T-helper 1 cell treated with Interleukin-12 subunit alpha and Interleukin-12 subunit beta and Interleukin-4 antibody, amounts not matched to agents 30 μg/mL and 1 μg/mL, for 36 hours (primary cell): ENCODE data around the gene TMEM239.
"Not testable (repeated sequence)": the region's sequence is repeated elsewhere in the genome, so short reads cannot be mapped to it uniquely, and the experiment has no call there.

Experiments
- H3K27ac Mint-ChIP-seq: one replicate; pipeline ENCODE4 v1.8.0; 2021; ENCODE audit warnings: mild to moderate bottlenecking, mixed read lengths
- H3K27me3 Mint-ChIP-seq: one replicate; pipeline ENCODE4 v1.8.0; 2021; ENCODE audit warnings: low read depth, mixed read lengths
- H3K36me3 Mint-ChIP-seq: one replicate; pipeline ENCODE4 v1.8.0; 2021; ENCODE audit warnings: low read depth, mixed read lengths
- H3K4me1 Mint-ChIP-seq: one replicate; pipeline ENCODE4 v1.8.0; 2021; ENCODE audit warnings: low read depth, mixed read lengths
- H3K4me3 Mint-ChIP-seq: one replicate; pipeline ENCODE4 v1.8.0; 2021; ENCODE audit warnings: mild to moderate bottlenecking, moderate library complexity, mixed read lengths
- H3K9me3 Mint-ChIP-seq: one replicate; pipeline ENCODE4 v1.8.0; 2021; ENCODE audit warnings: mixed read lengths

The TMEM239 gene

GRCh38 chr20:2816030-2816582 is at the start of gene TMEM239:
Gene TMEM239 (plus strand): TSS chr20:2816364. CDS start chr20:2816555, 191 bp downstream.
- Mint-ChIP-seq H3K4me3 (no peak within 1 kb of the TSS), H3K27ac (no peak within 1 kb of the TSS), H3K36me3 (no peaks in the 10 kb centered on the region), H3K9me3 (peaks cover 17% of the 10 kb centered on the region), H3K27me3 (peaks cover 72% of the 10 kb centered on the region), H3K4me1 (peaks cover 6% of the 10 kb centered on the region)

GRCh38 chr20:2767768-2768631 is 48.2 kb upstream of the TMEM239 start:
- H3K27me3 Mint-ChIP-seq = peaks cover 23% of the 10 kb centered on the region
- H3K9me3 Mint-ChIP-seq = no peaks in the 10 kb centered on the region

GRCh38 chr20:2768632-2769015 is 47.5 kb upstream of the TMEM239 start:
- H3K27me3 Mint-ChIP-seq = peaks cover 22% of the 10 kb centered on the region
- H3K27ac Mint-ChIP-seq = no peak overlapping the region
- no peaks in the 10 kb centered on the region for H3K36me3 Mint-ChIP-seq
- H3K4me1 Mint-ChIP-seq = no peaks in the 10 kb centered on the region
- no peak overlapping the region for H3K4me3 Mint-ChIP-seq
- H3K9me3 Mint-ChIP-seq = no peaks in the 10 kb centered on the region

More at GRCh38 chr20:2767768-2768631, 48.2 kb upstream of the TMEM239 start:
- H3K4me3 Mint-ChIP-seq = no peak overlapping the region
- H3K27ac Mint-ChIP-seq = no peak overlapping the region
- no peaks in the 10 kb centered on the region for H3K36me3 Mint-ChIP-seq
- H3K4me1 Mint-ChIP-seq = no peaks in the 10 kb centered on the region

GRCh38 chr20:2770091-2770490 is 46.1 kb upstream of the TMEM239 start:
- H3K36me3 Mint-ChIP-seq, H3K9me3 Mint-ChIP-seq, H3K27ac Mint-ChIP-seq, H3K4me1 Mint-ChIP-seq, H3K4me3 Mint-ChIP-seq: not testable (repeated sequence)
- H3K27me3 Mint-ChIP-seq = peaks cover 18% of the 10 kb centered on the region

GRCh38 chr20:2771631-2772080 is 44.5 kb upstream of the TMEM239 start:
- no peak overlapping the region for H3K27ac Mint-ChIP-seq
- H3K27me3 Mint-ChIP-seq = peaks cover 23% of the 10 kb centered on the region
- H3K4me1 Mint-ChIP-seq = no peaks in the 10 kb centered on the region
- no peaks in the 10 kb centered on the region for H3K9me3 Mint-ChIP-seq
- no peak overlapping the region for H3K4me3 Mint-ChIP-seq
- no peaks in the 10 kb centered on the region for H3K36me3 Mint-ChIP-seq

GRCh38 chr20:2773812-2774211 is 42.4 kb upstream of the TMEM239 start:
- no peak overlapping the region for H3K4me3 Mint-ChIP-seq
- H3K9me3 Mint-ChIP-seq = no peaks in the 10 kb centered on the region
- no peaks in the 10 kb centered on the region for H3K36me3 Mint-ChIP-seq
- H3K4me1 Mint-ChIP-seq = no peaks in the 10 kb centered on the region
- peaks cover 18% of the 10 kb centered on the region for H3K27me3 Mint-ChIP-seq
- H3K27ac Mint-ChIP-seq = no peak overlapping the region

- no peaks in the 10 kb centered on the region for H3K36me3 Mint-ChIP-seq
Measured at GRCh38 chr20:2775139-2775538, 41.0 kb upstream of the TMEM239 start.

GRCh38 chr20:2778602-2779321 is 37.4 kb upstream of the TMEM239 start:
- Mint-ChIP-seq H3K4me3 (no peak overlapping the region), H3K9me3 (no peaks in the 10 kb centered on the region), H3K4me1 (peaks cover 4% of the 10 kb centered on the region), H3K36me3 (no peaks in the 10 kb centered on the region), H3K27me3 (peaks cover 31% of the 10 kb centered on the region), H3K27ac (no peak overlapping the region)

More at GRCh38 chr20:2775139-2775538, 41.0 kb upstream of the TMEM239 start:
- H3K4me3 Mint-ChIP-seq = no peak overlapping the region
- no peaks in the 10 kb centered on the region for H3K4me1 Mint-ChIP-seq
- H3K27ac Mint-ChIP-seq = no peak overlapping the region
- no peaks in the 10 kb centered on the region for H3K9me3 Mint-ChIP-seq
- H3K27me3 Mint-ChIP-seq = peaks cover 21% of the 10 kb centered on the region

GRCh38 chr20:2780948-2781347 is 35.2 kb upstream of the TMEM239 start:
- Mint-ChIP-seq H3K4me3 (no peak overlapping the region), H3K27ac (no peak overlapping the region), H3K4me1 (peaks cover 4% of the 10 kb centered on the region)

GRCh38 chr20:2783908-2784566 is 32.1 kb upstream of the TMEM239 start:
- Mint-ChIP-seq H3K27ac (no peak overlapping the region), H3K36me3 (no peaks in the 10 kb centered on the region), H3K4me3 (no peak overlapping the region), H3K9me3 (no peaks in the 10 kb centered on the region), H3K4me1 (peaks cover 4% of the 10 kb centered on the region), H3K27me3 (peaks cover 39% of the 10 kb centered on the region)

More at GRCh38 chr20:2780948-2781347, 35.2 kb upstream of the TMEM239 start:
- H3K36me3 Mint-ChIP-seq = no peaks in the 10 kb centered on the region
- no peaks in the 10 kb centered on the region for H3K9me3 Mint-ChIP-seq
- H3K27me3 Mint-ChIP-seq = peaks cover 31% of the 10 kb centered on the region

- Mint-ChIP-seq H3K4me3 (no peak overlapping the region), H3K9me3 (no peaks in the 10 kb centered on the region), H3K27ac (no peak overlapping the region), H3K36me3 (no peaks in the 10 kb centered on the region), H3K4me1 (no peaks in the 10 kb centered on the region), H3K27me3 (peaks cover 46% of the 10 kb centered on the region)
Measured at GRCh38 chr20:2793471-2793870, 22.7 kb upstream of the TMEM239 start.

- Mint-ChIP-seq H3K27ac (no peak overlapping the region), H3K4me3 (no peak overlapping the region), H3K9me3 (no peaks in the 10 kb centered on the region), H3K36me3 (no peaks in the 10 kb centered on the region), H3K27me3 (peaks cover 47% of the 10 kb centered on the region), H3K4me1 (no peaks in the 10 kb centered on the region)
Measured at GRCh38 chr20:2794202-2794748, 21.9 kb upstream of the TMEM239 start.

- Mint-ChIP-seq H3K36me3 (peaks cover 2% of the 10 kb centered on the region), H3K27ac (no peak overlapping the region), H3K9me3 (no peaks in the 10 kb centered on the region), H3K27me3 (peaks cover 52% of the 10 kb centered on the region), H3K4me1 (peaks cover 6% of the 10 kb centered on the region), H3K4me3 (no peak overlapping the region)
Measured at GRCh38 chr20:2794866-2795447, 21.2 kb upstream of the TMEM239 start.

- H3K27ac Mint-ChIP-seq = no peak overlapping the region
- H3K9me3 Mint-ChIP-seq = no peaks in the 10 kb centered on the region
- no peak overlapping the region for H3K4me3 Mint-ChIP-seq
- H3K36me3 Mint-ChIP-seq = peaks cover 3% of the 10 kb centered on the region
- H3K4me1 Mint-ChIP-seq = peaks cover 8% of the 10 kb centered on the region
- H3K27me3 Mint-ChIP-seq = peaks cover 52% of the 10 kb centered on the region
Measured at GRCh38 chr20:2795451-2795850, 20.7 kb upstream of the TMEM239 start.
